Panc1 (cell line): Measurements from ENCODE around the gene TFEB.

Source experiments
- CTCF ChIP-seq: fragments of 450-650 bp; IDR thresholded peaks from 2 replicates; pipeline ENCODE4 v1.5.1; 2017; ENCODE audit warnings: mild to moderate bottlenecking
- REST ChIP-seq, 2 experiments: IDR thresholded peaks; 2 replicates each; pipeline ENCODE4 v1.6.1; 2011 to 2012; ENCODE audit warnings: low read depth in 2 of 2, control low read depth in 1 of 2, low read length in 1 of 2, mild to moderate bottlenecking in 1 of 2, moderate library complexity in 1 of 2; ENCODE audit not compliant: insufficient read depth in 1 of 2
- SIN3A ChIP-seq: IDR thresholded peaks from 2 replicates; pipeline ENCODE4 v1.6.1; 2012; ENCODE audit warnings: low read depth, mild to moderate bottlenecking, low read length, moderate library complexity, borderline replicate concordance; ENCODE audit not compliant: insufficient read depth

- TF ChIP-seq CTCF (no peak), REST (IDR thresholded peaks at IDR 0.05; ENCODE audit: insufficient read depth in 1 of 2, low read depth in 2 of 2, low read length in 1 of 2) (no peak), SIN3A (no peak)
Observed at GRCh38 chr6:41699063-41699462, 36.3 kb downstream of the TFEB start.
